Ureter (tissue), 1 donor: Measurements from ENCODE around the gene OBSCN. TPM values are rescaled to one million over a fixed set of nuclear protein-coding genes. Genes with fewer than 3 reads are reported as not detected.

Experiments
- DNase-seq: peaks from one replicate; pipeline ENCODE4 v3.0.0-alpha.2; 2020; ENCODE audit warnings: low spot score
- total RNA-seq: library from RNA; stranded (reverse); gene quantifications from one replicate; pipeline ENCODE4 v1.2.4, GENCODE V29; 2023
- donor health status: DM: yes; HTN: yes; CAD: no.

Gene OBSCN
- total RNA-seq, 1 donor from 2014 or later: 42.2 TPM

- no peak for DNase-seq
Measured at GRCh38 chr1:228353601-228354371, 145.9 kb downstream of the OBSCN start.

GRCh38 chr1:228354390-228355320, 146.8 kb downstream of the OBSCN start:
- DNase-seq: peak; percentile 76

DNA sequence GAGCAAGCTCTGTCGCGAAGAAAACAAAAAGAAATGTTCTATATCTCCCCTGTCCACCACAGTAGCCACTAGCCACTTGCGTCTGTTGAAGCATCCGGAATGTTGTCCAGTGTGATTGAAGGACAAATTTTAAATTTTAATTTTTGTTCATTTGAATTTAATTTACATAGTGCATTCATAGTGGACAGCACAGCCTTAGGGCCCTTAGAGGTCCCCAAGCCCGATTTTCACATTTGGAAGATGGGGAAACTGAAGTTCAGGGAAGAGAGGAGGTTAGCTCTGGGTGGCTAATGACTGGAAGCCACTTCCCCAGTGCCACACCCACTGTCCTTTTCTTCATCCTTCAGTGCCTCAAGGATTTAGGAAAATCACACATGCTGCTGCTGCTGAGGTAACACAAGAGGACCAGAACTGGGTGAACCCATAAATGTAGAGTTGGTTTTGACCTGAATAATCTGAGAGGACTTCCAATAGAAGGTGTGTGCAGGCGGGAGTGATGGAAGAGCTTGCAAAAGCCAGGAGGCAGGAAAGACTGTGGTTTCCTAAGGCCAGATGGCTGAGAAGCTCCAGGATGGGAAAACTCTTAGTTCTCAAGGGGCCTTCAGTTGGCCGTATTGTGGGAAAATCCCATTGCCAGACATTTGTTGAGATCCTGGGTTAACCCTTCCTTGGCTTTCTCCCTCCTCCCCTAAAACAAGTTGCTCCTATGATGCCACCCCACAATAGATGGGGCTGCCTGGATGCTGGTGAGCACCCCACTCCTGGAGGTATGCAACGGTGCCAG, 149.2 kb downstream of the OBSCN start:
- DNase-seq: no peak

DNA sequence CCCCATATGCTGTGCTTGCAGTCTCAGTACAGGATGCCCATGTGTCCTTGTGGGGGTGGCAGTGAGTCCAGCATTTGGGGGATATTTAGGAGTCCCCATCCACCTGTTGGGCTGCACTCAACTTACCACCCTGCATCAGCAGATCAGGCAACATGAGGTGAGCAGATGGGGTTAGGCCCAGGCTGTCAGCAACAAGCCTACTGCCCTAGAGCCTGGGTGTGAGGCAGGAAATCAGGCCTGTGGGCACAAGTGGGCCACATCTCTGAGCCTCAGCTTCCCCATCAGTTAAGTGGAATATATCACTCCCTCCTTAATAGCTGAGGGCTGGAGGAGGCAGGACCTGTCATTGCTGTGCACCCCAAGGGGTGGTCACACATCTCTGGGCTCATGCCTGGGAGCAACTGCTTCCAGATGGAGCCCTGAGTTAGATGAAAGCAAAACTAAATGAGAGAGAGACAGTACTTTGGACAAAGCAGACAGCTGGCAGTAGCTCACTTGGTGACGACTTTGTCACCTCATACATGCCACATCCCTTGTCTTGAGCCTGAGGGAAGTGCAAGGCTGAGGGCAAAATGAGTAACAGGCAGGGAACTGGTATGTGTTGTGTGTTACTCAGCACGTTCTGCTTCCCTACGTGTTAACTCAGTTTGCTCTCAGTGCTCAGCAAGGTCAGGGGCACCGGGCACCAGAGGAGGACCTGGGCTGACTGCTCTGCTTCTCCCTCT, 150.4 kb downstream of the OBSCN start:
- DNase-seq: no peak

DNA sequence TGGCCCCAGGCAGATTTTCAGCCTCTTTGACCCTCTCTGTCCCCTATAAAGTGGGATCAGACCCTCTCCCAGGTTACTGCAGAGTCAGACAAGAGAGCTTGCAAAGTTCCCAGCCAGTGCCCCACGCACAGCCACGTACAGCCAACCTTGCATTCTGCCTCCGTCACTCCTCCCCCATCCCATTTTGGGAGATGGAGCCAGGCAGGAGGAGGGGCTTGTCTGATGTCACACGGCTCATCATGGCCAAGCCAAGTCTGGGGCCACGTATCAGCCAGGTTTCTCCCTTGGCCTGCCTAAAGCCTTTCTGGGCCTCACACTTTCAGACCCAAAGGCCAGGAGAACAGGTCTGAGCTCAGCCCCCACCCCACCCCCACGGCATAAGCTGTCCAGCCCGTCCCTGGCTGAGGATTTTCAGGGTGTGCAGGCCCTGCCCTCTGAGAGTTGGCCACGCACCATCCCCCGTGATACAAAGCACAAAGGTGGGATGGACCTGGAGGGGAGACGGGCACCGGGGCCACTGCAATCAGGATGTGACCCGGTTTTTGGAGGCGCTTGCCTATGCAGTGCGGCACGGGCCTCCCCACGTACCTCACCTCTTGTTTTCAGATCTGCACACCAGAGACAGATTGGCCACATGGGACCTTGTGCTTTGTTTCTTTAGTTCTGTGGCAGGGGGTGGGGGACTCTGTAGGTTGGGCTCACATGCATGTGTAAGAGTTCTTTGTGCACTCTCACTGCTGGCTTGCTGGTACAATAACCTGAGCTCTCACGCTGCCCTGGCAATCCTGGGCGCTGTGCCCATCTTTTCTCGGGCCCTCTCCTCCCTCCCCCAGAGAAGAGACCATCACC, 151.1 kb downstream of the OBSCN start:
- DNase-seq: no peak

DNA sequence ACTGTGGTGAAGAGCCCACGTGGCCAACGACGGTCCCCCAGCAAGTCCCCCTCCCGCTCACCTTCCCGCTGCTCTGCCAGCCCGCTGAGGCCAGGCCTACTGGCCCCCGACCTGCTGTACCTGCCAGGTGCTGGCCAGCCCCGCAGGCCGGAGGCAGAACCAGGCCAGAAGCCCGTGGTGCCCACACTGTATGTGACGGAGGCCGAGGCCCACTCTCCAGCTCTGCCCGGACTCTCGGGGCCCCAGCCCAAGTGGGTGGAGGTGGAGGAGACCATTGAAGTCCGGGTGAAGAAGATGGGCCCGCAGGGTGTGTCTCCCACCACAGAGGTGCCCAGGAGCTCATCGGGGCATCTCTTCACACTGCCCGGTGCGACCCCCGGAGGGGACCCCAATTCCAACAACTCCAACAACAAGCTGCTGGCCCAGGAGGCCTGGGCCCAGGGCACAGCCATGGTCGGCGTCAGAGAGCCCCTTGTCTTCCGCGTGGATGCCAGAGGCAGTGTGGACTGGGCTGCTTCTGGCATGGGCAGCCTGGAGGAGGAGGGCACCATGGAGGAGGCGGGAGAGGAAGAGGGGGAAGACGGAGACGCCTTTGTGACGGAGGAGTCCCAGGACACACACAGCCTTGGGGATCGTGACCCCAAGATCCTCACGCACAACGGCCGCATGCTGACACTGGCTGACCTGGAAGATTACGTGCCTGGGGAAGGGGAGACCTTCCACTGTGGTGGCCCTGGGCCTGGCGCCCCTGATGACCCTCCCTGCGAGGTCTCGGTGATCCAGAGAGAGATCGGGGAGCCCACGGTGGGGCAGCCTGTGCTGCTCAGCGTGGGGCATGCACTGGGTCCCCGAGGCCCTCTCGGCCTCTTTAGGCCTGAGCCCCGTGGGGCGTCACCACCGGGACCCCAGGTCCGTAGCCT, 152.0 kb downstream of the OBSCN start:
- no peak for DNase-seq

DNA sequence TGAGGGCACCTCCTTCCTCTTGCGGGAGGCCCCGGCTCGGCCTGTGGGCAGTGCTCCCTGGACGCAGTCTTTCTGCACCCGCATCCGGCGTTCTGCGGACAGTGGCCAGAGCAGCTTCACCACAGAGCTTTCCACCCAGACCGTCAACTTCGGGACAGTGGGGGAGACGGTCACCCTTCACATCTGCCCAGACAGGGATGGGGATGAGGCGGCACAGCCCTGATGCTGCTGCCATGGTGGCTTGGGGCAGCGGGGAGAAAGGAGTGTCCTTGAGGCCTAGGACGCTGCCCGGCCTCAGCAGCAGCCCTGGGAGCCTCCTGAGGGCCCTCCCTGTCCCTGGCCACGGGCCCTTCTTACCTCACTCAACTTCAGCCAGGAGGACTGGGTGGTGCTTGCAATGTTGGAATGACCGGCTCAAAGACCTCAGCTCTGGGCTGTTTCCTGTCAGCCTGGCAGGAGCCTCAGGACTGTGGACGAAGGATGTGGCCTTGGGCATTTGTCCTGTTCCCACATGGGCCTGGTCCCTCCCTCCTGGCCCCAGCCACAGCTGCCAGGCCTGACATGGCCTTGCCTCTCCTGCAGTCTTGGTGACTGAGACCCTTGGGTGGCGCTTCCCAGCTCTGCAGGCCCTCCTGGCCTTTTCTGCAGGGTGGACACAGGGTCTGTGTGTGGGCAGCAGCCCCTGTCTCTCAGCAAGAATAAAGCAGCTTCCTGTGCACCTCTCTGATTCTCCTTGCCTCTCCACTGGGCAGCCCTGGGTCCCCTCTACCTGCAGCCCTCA, 152.9 kb downstream of the OBSCN start:
- no peak for DNase-seq

GRCh38 chr1:228361314-228362140, 153.7 kb downstream of the OBSCN start:
- DNase-seq: no peak

DNA sequence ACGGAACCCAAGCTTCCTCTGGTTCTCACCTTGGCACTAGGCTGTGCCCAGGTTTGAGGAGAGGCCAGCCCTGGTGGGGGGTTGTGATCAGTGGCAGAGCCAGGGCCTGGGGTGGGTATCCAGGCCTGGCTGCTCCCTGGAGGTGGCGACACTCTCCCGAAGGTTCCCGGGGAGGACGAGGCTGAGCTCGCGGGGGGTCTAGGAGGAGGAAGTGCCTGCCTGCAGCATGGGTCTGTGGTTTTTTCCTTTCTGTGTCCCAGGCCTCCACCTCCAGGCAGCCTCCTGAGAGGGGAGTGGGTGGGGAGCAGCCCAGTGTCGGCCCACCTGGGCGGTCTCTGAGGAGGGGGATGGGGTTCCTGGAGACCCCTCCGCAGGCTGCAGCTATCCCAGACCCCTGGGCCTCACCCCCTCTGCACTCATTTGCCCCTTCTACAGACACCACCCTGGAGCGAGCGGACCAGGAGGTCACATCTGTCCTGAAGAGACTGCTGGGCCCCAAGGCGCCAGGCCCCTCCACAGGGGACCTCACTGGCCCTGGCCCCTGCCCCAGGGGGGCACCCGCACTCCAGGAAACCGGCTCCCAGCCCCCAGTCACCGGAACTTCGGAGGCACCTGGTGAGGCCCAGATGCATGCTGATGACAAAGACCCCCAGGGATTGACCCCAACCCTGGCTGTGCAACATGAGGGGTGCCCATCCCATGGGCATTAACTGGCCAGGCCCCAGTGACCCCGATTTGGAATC, 154.5 kb downstream of the OBSCN start:
- no peak for DNase-seq

GRCh38 chr1:228362884-228363450, 155.1 kb downstream of the OBSCN start:
- DNase-seq: no peak

DNA sequence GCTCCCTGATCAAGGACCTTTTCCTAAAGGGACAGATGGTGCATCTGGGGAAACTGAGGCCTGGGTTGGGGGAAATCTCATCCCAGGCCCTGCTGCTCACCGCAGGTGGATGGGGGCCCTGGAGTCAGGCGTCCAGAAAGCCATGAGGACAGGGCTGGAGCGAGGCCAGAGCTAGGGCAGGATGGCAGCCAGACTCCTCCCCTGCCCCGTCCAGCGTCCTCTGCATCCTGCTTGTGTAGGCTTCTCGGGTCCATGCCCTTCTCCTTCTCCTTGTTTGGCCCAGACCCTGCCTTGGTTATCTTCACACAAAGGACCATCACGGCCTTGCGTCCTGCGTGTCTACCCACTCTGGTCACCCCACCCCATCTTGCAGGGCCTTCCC, 155.8 kb downstream of the OBSCN start:
- no peak for DNase-seq

- DNase-seq: no peak
Measured at GRCh38 chr1:228364068-228364705, 156.3 kb downstream of the OBSCN start.

DNA sequence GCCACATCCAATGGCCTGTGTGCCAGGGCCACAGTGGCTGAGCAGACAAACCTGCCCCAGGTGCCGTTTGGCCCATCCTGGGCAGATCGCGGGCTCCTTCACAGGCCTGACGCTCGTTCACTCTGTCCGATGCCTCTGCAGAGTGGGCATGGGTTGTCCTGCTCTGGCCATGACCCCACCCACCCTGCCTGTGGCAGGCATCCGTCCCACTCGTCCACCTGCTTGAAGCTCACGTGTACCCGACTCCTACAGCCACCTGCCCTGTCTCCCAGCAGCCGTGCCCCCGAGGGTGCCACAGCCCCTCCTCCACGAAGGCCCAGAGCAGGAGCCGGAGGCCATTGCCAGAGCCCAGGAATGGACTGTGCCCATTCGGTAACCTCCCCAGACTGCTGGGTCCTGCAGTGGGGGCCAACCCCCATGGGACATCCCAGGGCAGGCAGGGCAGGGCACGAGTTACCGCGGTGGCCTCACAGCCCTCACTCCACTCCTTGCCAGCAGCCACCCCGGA, 156.9 kb downstream of the OBSCN start:
- DNase-seq: no peak

GRCh38 chr1:228365271-228366061, 157.6 kb downstream of the OBSCN start:
- no peak for DNase-seq
